ENCODE results near the gene RBM24. TPM values are rescaled to one million over a fixed set of nuclear protein-coding genes. Genes with fewer than 3 reads are reported as not detected.

Gene RBM24
- total and polyA plus RNA-seq, 2 of the 4 experiments (the other 2 are of a cell fraction) = 4.1 to 6.6 TPM

DNA sequence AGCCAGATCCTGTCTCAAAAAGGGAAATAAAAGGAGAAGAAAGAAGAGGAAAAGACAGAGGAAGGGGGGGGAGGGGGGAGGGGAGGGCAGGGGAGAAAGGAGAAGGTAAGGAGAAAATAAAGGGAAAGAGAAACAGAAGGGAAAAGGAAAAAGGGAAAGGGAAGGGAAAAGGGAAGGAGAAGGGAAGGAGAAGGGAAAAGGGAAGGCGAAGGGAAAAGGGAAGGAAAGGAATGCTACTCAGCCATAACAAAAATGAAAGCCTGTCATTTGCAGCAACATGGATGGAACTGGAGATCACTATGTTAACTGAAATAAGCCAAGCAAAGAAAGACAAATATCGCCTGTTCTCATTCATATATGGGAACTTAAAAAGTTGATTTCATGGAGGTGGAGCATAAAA is 22.3 kb downstream of the RBM24 start:
- Histone ChIP-seq H3K4me2 (ENCODE audit: low read depth, low read length) (no peak overlapping the region), H3K4ac (ENCODE audit: low read depth, low read length) (no peak overlapping the region), H3K27me3 (ENCODE audit: control insufficient read depth, insufficient read depth, low read length) (no peaks in the 10 kb centered on the region), H2BK120ac (ENCODE audit: low read depth, low read length) (no peak overlapping the region), H2BK20ac (ENCODE audit: low read depth, low read length) (no peak overlapping the region), H3K79me1 (ENCODE audit: low read depth in 1 of 2, low read length in 2 of 2) (no peaks in the 10 kb centered on the region), H4K5ac (ENCODE audit: low read depth, low read length) (no peak overlapping the region), H3K18ac (ENCODE audit: low read depth, low read length) (no peak overlapping the region), H3K27ac (ENCODE audit: insufficient read depth, low read length) (no peak overlapping the region), H3K23ac (ENCODE audit: low read depth, low read length) (no peak overlapping the region), H2AK5ac (ENCODE audit: low read depth, low read length) (no peak overlapping the region), H2AFZ (replicated peaks; ENCODE audit: low read length, poor library complexity) (no peak overlapping the region), H3K14ac (replicated peaks; ENCODE audit: low read depth, low read length) (no peak overlapping the region), H3K9me3 (ENCODE audit: control insufficient read depth, insufficient read depth, low read length) (no peaks in the 10 kb centered on the region), H3K9ac (ENCODE audit: low read depth, low read length) (no peak overlapping the region), H2BK5ac (ENCODE audit: low read depth, low read length, poor library complexity, severe bottlenecking) (no peak overlapping the region), H4K91ac (ENCODE audit: insufficient read depth, low read depth, low read length) (no peak overlapping the region), H3K4me3 (ENCODE audit: insufficient read depth, low read depth, low read length) (no peak overlapping the region), H4K20me1 (ENCODE audit: insufficient read depth, low read length) (no peaks in the 10 kb centered on the region), H2BK15ac (ENCODE audit: low read depth, low read length) (no peak overlapping the region), H3K56ac (ENCODE audit: extremely low read depth, insufficient read depth, low read length) (no peak overlapping the region), H3K36me3 (ENCODE audit: control insufficient read depth, insufficient read depth, low read length) (no peaks in the 10 kb centered on the region; the same call in 1 of the 2 replicates), H4K8ac (ENCODE audit: low read depth in 2 of 2, low read length in 2 of 2) (no peak overlapping the region), H3K4me1 (ENCODE audit: control insufficient read depth, insufficient read depth, low read length) (peaks cover 6% of the 10 kb centered on the region; the same call in 1 of the 2 replicates), H3K9me1 (ENCODE audit: insufficient read depth, low read length) (no peaks in the 10 kb centered on the region), H2AK9ac (replicated peaks; ENCODE audit: low read depth, low read length, poor library complexity) (no peak overlapping the region)
- dilution Hi-C loops (cut with HindIII; ENCODE audit: low sequenced_read_pairs, unreplicated experiment) = no loop called here
- TF ChIP-seq CHD1 (IDR thresholded peaks at IDR 0.05; ENCODE audit: low read depth, low read length) = no peak
- TF ChIP-seq, protein P1, sequence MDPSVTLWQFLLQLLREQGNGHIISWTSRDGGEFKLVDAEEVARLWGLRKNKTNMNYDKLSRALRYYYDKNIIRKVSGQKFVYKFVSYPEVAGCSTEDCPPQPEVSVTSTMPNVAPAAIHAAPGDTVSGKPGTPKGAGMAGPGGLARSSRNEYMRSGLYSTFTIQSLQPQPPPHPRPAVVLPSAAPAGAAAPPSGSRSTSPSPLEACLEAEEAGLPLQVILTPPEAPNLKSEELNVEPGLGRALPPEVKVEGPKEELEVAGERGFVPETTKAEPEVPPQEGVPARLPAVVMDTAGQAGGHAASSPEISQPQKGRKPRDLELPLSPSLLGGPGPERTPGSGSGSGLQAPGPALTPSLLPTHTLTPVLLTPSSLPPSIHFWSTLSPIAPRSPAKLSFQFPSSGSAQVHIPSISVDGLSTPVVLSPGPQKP (IDR thresholded peaks at IDR 0.05; ENCODE audit: borderline replicate concordance, low read depth, low read length) = no peak
- no peak for TF ChIP-seq RAD21 (IDR thresholded peaks at IDR 0.05; ENCODE audit: low read length)
- no peak for TF ChIP-seq BHLHE40 (IDR thresholded peaks at IDR 0.05; ENCODE audit: low read depth, low read length)
- no peak for TF ChIP-seq MXI1 (IDR thresholded peaks at IDR 0.05; ENCODE audit: borderline replicate concordance, low read depth, low read length)
- TF ChIP-seq FOS (IDR thresholded peaks at IDR 0.05; ENCODE audit: low read depth, low read length) = no peak
- TF ChIP-seq MAZ (IDR thresholded peaks at IDR 0.05; ENCODE audit: borderline replicate concordance, low read depth, low read length) = no peak
- TF ChIP-seq SMC3 (IDR thresholded peaks at IDR 0.05; ENCODE audit: low read depth, low read length) = no peak
- TF ChIP-seq RFX5 (IDR thresholded peaks at IDR 0.05; ENCODE audit: low read depth, low read length) = no peak
- TF ChIP-seq, protein P2, sequence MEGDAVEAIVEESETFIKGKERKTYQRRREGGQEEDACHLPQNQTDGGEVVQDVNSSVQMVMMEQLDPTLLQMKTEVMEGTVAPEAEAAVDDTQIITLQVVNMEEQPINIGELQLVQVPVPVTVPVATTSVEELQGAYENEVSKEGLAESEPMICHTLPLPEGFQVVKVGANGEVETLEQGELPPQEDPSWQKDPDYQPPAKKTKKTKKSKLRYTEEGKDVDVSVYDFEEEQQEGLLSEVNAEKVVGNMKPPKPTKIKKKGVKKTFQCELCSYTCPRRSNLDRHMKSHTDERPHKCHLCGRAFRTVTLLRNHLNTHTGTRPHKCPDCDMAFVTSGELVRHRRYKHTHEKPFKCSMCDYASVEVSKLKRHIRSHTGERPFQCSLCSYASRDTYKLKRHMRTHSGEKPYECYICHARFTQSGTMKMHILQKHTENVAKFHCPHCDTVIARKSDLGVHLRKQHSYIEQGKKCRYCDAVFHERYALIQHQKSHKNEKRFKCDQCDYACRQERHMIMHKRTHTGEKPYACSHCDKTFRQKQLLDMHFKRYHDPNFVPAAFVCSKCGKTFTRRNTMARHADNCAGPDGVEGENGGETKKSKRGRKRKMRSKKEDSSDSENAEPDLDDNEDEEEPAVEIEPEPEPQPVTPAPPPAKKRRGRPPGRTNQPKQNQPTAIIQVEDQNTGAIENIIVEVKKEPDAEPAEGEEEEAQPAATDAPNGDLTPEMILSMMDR (conservative IDR thresholded peaks at IDR 0.05; ENCODE audit: low read depth, low read length) = no peak
- no peak for TF ChIP-seq RCOR1 (IDR thresholded peaks at IDR 0.05; ENCODE audit: insufficient replicate concordance, low read length)
- no peak for TF ChIP-seq MAFK (IDR thresholded peaks at IDR 0.05; ENCODE audit: low read depth, low read length)
- TF ChIP-seq CEBPB (IDR thresholded peaks at IDR 0.05; ENCODE audit: low read depth, low read length) = no peak
- no peak for TF ChIP-seq POLR2A (IDR thresholded peaks at IDR 0.05; ENCODE audit: low read depth, low read length)
- TF ChIP-seq NFE2L2 (IDR thresholded peaks at IDR 0.05; ENCODE audit: low read depth, low read length) = no peak
- TF ChIP-seq, protein P3, sequence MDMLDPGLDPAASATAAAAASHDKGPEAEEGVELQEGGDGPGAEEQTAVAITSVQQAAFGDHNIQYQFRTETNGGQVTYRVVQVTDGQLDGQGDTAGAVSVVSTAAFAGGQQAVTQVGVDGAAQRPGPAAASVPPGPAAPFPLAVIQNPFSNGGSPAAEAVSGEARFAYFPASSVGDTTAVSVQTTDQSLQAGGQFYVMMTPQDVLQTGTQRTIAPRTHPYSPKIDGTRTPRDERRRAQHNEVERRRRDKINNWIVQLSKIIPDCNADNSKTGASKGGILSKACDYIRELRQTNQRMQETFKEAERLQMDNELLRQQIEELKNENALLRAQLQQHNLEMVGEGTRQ (IDR thresholded peaks at IDR 0.05; ENCODE audit: low read depth, low read length) = no peak
- in situ Hi-C loops (cut with MboI; ENCODE audit: low sequenced_read_pairs) = no loop called here
- ChIA-PET CTCF (no interaction called here), POLR2A (ENCODE audit: unreplicated experiment) (no interaction called here)
- no peak for DNase-seq
- no peak for ATAC-seq (ENCODE audit: low read depth)
- intact Hi-C loops (cut with micrococcal nuclease) = no loop called here
- WGBS, 2 experiments (ENCODE audit: extremely low coverage in 2 of 2, insufficient read length in 1 of 2) = 80% methylated on average over 1 of the region's 2 CpGs; no CpG with 5 or more reads in 1 of the 2 experiments
- BruUV-seq (replicated peaks) = no TSS peak
